Measurements from ENCODE around the gene AGBL3. TPM values are rescaled to one million over a fixed set of nuclear protein-coding genes. Genes with fewer than 3 reads are reported as not detected.

The AGBL3 gene
- total RNA-seq, 4 donors from 2014 or later, result 0.41 to 2.6 (median 1.1) TPM; not detected in 1

GRCh38 chr7:135161669-135162068, 175.4 kb downstream of the AGBL3 start:
- peaks cover 7 to 33% (median 18%) of the 10 kb centered on the region in 4 donors for H3K4me1 ChIP-seq
- peaks cover 0 to 12% (median 0%) of the 10 kb centered on the region in 4 donors for H3K36me3 ChIP-seq
- 83 to 100% methylated on average over 2 to 6 of the region's 6 CpGs for WGBS, 2 donors (ENCODE audit: low coverage in 1 of 2)
- H3K27ac ChIP-seq, result peak overlapping the region in 3 of 4 donors; percentile 33 to 72 (median 68)
- in situ Hi-C loops (cut with MboI; ENCODE audit: low pct_ligation_motif_present in 1 of 4, low pct_unique_long_range_greater_than_20kb in 1 of 4, low sequenced_read_pairs in 3 of 4), result loop anchor here in 3 of 4 donors (10.0 to 25.0 kb wide), 3 partner anchors 167 to 499 kb away; no protein-coding TSS in a partner anchor
- H3K4me3 ChIP-seq, result no peak overlapping the region
- no peaks in the 10 kb centered on the region for H3K27me3 ChIP-seq
- TF ChIP-seq EP300 (IDR thresholded peaks at IDR 0.05; ENCODE audit: low read depth), result no peak
- TF ChIP-seq CTCF (IDR thresholded peaks at IDR 0.05), result no peak
- no peak for TF ChIP-seq POLR2A (IDR thresholded peaks at IDR 0.05)
- no peak for TF ChIP-seq POLR2AphosphoS5 (IDR thresholded peaks at IDR 0.05)
- no peak for DNase-seq
- intact Hi-C loops (cut with DNase I; ENCODE audit: low total_unique reads), result loop anchor here (10.0 kb wide), 1 partner anchor 477 kb away; no protein-coding TSS in a partner anchor
- no peaks in the 10 kb centered on the region for H3K9me3 ChIP-seq

GRCh38 chr7:135162382-135163001, 176.2 kb downstream of the AGBL3 start:
- intact Hi-C loops (cut with DNase I; ENCODE audit: low total_unique reads) (loop anchor here (10.0 kb wide), 1 partner anchor 478 kb away; no protein-coding TSS in a partner anchor), in situ Hi-C loops (cut with MboI; ENCODE audit: low pct_ligation_motif_present in 1 of 4, low pct_unique_long_range_greater_than_20kb in 1 of 4, low sequenced_read_pairs in 3 of 4) (loop anchor here in 3 of 4 donors (10.0 to 25.0 kb wide), 3 partner anchors 168 to 500 kb away; no protein-coding TSS in a partner anchor)
- DNase-seq, result no peak
- peaks cover 12 to 39% (median 18%) of the 10 kb centered on the region in 4 donors for H3K4me1 ChIP-seq
- H3K27ac ChIP-seq, result no peak overlapping the region
- no peaks in the 10 kb centered on the region for H3K9me3 ChIP-seq
- TF ChIP-seq CTCF (IDR thresholded peaks at IDR 0.05) (no peak), POLR2A (IDR thresholded peaks at IDR 0.05) (no peak), EP300 (IDR thresholded peaks at IDR 0.05; ENCODE audit: low read depth) (no peak), POLR2AphosphoS5 (IDR thresholded peaks at IDR 0.05) (no peak)
- H3K4me3 ChIP-seq, result no peak overlapping the region
- no peaks in the 10 kb centered on the region for H3K27me3 ChIP-seq
- peaks cover 0 to 12% (median 0%) of the 10 kb centered on the region in 4 donors for H3K36me3 ChIP-seq
- 98 to 100% methylated on average over 1 to 2 of the region's 2 CpGs for WGBS, 2 donors (ENCODE audit: low coverage in 1 of 2)

- H3K27ac ChIP-seq, result no peak overlapping the region
- H3K9me3 ChIP-seq, result no peaks in the 10 kb centered on the region
- H3K4me1 ChIP-seq, result peaks cover 23 to 50% (median 30%) of the 10 kb centered on the region in 4 donors
- no peak for TF ChIP-seq CTCF (IDR thresholded peaks at IDR 0.05)
- WGBS, 2 donors (ENCODE audit: low coverage in 1 of 2), result 86% methylated on average over 18 of the region's 18 CpGs; no CpG with 5 or more reads in 1 of the 2 donors
- no peak for DNase-seq
- no peak overlapping the region for H3K4me3 ChIP-seq
- in situ Hi-C loops (cut with MboI; ENCODE audit: low pct_ligation_motif_present in 1 of 4, low pct_unique_long_range_greater_than_20kb in 1 of 4, low sequenced_read_pairs in 3 of 4) (loop anchor here in 3 of 4 donors (10.0 to 25.0 kb wide), 3 partner anchors 170 to 502 kb away; no protein-coding TSS in a partner anchor), intact Hi-C loops (cut with DNase I; ENCODE audit: low total_unique reads) (loop anchor here (10.0 kb wide), 1 partner anchor 480 kb away; no protein-coding TSS in a partner anchor)
- H3K36me3 ChIP-seq, result peaks cover 0 to 12% (median 0%) of the 10 kb centered on the region in 4 donors
- no peaks in the 10 kb centered on the region for H3K27me3 ChIP-seq
Observed at GRCh38 chr7:135164357-135165061, 178.2 kb downstream of the AGBL3 start.

GRCh38 chr7:135165862-135166261, 179.6 kb downstream of the AGBL3 start:
- Histone ChIP-seq H3K27ac (peak overlapping the region in 3 of 4 donors; percentile 23 to 97 (median 24)), H3K27me3 (no peaks in the 10 kb centered on the region), H3K9me3 (no peaks in the 10 kb centered on the region), H3K4me3 (no peak overlapping the region), H3K4me1 (peaks cover 13 to 41% (median 28%) of the 10 kb centered on the region in 4 donors), H3K36me3 (peaks cover 0 to 12% (median 0%) of the 10 kb centered on the region in 4 donors)
- TF ChIP-seq POLR2A (IDR thresholded peaks at IDR 0.05) (no peak), EP300 (IDR thresholded peaks at IDR 0.05; ENCODE audit: low read depth) (no peak), CTCF (IDR thresholded peaks at IDR 0.05) (no peak), POLR2AphosphoS5 (IDR thresholded peaks at IDR 0.05) (no peak)
- intact Hi-C loops (cut with DNase I; ENCODE audit: low total_unique reads), result loop anchor here (10.0 kb wide), 1 partner anchor 481 kb away; no protein-coding TSS in a partner anchor
- WGBS, 2 donors (ENCODE audit: low coverage in 1 of 2), result 72% methylated on average over 4 of the region's 4 CpGs; no CpG with 5 or more reads in 1 of the 2 donors
- in situ Hi-C loops (cut with MboI; ENCODE audit: low pct_ligation_motif_present in 1 of 4, low pct_unique_long_range_greater_than_20kb in 1 of 4, low sequenced_read_pairs in 3 of 4), result loop anchor here in 3 of 4 donors (10.0 to 25.0 kb wide), 3 partner anchors 171 to 504 kb away; no protein-coding TSS in a partner anchor
- no peak for DNase-seq

Data from transverse colon (tissue), 4 donors.